Measurements from ENCODE around the gene PCSK5. TPM values are rescaled to one million over a fixed set of nuclear protein-coding genes. Genes with fewer than 3 reads are reported as not detected.

The PCSK5 gene
- total and polyA plus RNA-seq, 2 of the 8 experiments (the other 6 are each of a cell fraction or from before 2014, with no cell fraction given) = 5.5 to 10.7 TPM

- Histone ChIP-seq H3K27ac (ENCODE audit: low read depth, low read length) (no peak overlapping the region), H4K8ac (ENCODE audit: extremely low read depth, insufficient read depth, low read length) (no peak overlapping the region), H3K4ac (replicated peaks; ENCODE audit: insufficient read length, low read depth, low read length) (no peak overlapping the region), H3K14ac (ENCODE audit: insufficient read length) (no peak overlapping the region), H3K27me3 (replicated peaks in 1 of 4; ENCODE audit: control insufficient read depth in 3 of 4, extremely low read depth in 1 of 4, insufficient read depth in 3 of 4, low read length in 3 of 4) (no peaks in the 10 kb centered on the region), H3K9ac (replicated peaks in 1 of 4; ENCODE audit: extremely low read depth in 1 of 4, low read depth in 3 of 4, low read length in 3 of 4) (no peak overlapping the region), H3K56ac (replicated peaks; ENCODE audit: insufficient read length, low read depth, low read length) (no peak overlapping the region), H2AFZ (ENCODE audit: low read length) (no peak overlapping the region), H3K4me2 (ENCODE audit: insufficient read depth in 1 of 2, low read depth in 2 of 2, low read length in 2 of 2) (no peak overlapping the region), H2BK15ac (ENCODE audit: low read length) (no peak overlapping the region), H2BK120ac (replicated peaks; ENCODE audit: low read depth, low read length) (no peak overlapping the region), H3K79me1 (ENCODE audit: low read depth, low read length) (no peaks in the 10 kb centered on the region), H2BK12ac (ENCODE audit: low read depth, low read length) (no peak overlapping the region), H2BK20ac (ENCODE audit: low read length) (no peak overlapping the region), H4K20me1 (replicated peaks in 1 of 2; ENCODE audit: control insufficient read depth in 1 of 2, insufficient read depth in 2 of 2, low read length in 2 of 2) (no peaks in the 10 kb centered on the region), H3K9me3 (ENCODE audit: insufficient read depth in 2 of 2, low read depth in 1 of 2, low read length in 1 of 2) (no peaks in the 10 kb centered on the region), H3K23ac (ENCODE audit: insufficient read length) (no peak overlapping the region), H3K4me3 (ENCODE audit: extremely low read depth in 1 of 4, insufficient read depth in 2 of 4, low read depth in 3 of 4, low read length in 4 of 4) (no peak overlapping the region), H3K36me3 (ENCODE audit: control insufficient read depth in 2 of 4, insufficient read depth in 4 of 4, low read length in 3 of 4) (peaks cover 0 to 9% (median 2%) of the 10 kb centered on the region in 4 experiments; a peak in 3 of 8 replicates), H3K4me1 (replicated peaks in 1 of 4; ENCODE audit: control insufficient read depth in 3 of 4, insufficient read depth in 4 of 4, low read length in 3 of 4) (peaks cover 0 to 3% (median 0%) of the 10 kb centered on the region in 4 experiments; a peak in 2 of 7 replicates), H3K23me2 (ENCODE audit: low read depth, low read length) (no peaks in the 10 kb centered on the region), H4K5ac (ENCODE audit: insufficient read length, low read depth, low read length) (no peak overlapping the region), H3K79me2 (ENCODE audit: control insufficient read depth in 1 of 2, insufficient read depth in 2 of 2, low read length in 2 of 2) (no peaks in the 10 kb centered on the region), H2AK5ac (ENCODE audit: low read depth, low read length) (no peak overlapping the region), H3K18ac (ENCODE audit: extremely low read depth, low read length) (no peak overlapping the region), H4K91ac (replicated peaks; ENCODE audit: insufficient read length, low read length) (no peak overlapping the region), H2BK5ac (ENCODE audit: low read depth, low read length) (no peak overlapping the region)
- 89% methylated on average over 2 of the region's 2 CpGs; no CpG with 5 or more reads in 1 of the 2 experiments for WGBS, 2 experiments (ENCODE audit: extremely low coverage in 1 of 2, insufficient coverage in 1 of 2, insufficient read length in 1 of 2, insufficient replicate concordance in 2 of 2, low coverage in 1 of 2, low lambda C conversion rate in 2 of 2, missing lambda C conversion rate in 1 of 2)
- FAIRE-seq (no peak), DNase-seq (ENCODE audit: low read depth in 1 of 2, low spot score in 2 of 2) (no peak)
- ChIA-PET CTCF (ENCODE audit: partially characterized antibody) (interaction anchor here (1.8 kb wide), 1 partner anchor 17 kb away, joined by 3 read pairs; no protein-coding TSS in a partner anchor), POLR2A (ENCODE audit: partially characterized antibody) (no interaction called here)
- TF ChIP-seq EZH2 (IDR thresholded peaks at IDR 0.05; ENCODE audit: low read depth, low read length, severe bottlenecking) (no peak), RAD21 (IDR thresholded peaks at IDR 0.05 in 1 of 2, conservative IDR thresholded peaks at IDR 0.05 in 1 of 2; ENCODE audit: low read depth in 2 of 2, low read length in 2 of 2) (no peak), JUN (IDR thresholded peaks at IDR 0.05; ENCODE audit: low read depth, low read length) (no peak), KDM4A (IDR thresholded peaks at IDR 0.05; ENCODE audit: low read depth, low read length, severe bottlenecking) (no peak), YY1 (IDR thresholded peaks at IDR 0.05; ENCODE audit: low read depth, low read length) (no peak), CHD2 (IDR thresholded peaks at IDR 0.05; ENCODE audit: low read length) (no peak), CREB1 (IDR thresholded peaks at IDR 0.05) (no peak), TCF12 (IDR thresholded peaks at IDR 0.05; ENCODE audit: low read depth, low read length) (no peak), POLR2AphosphoS5 (IDR thresholded peaks at IDR 0.05; ENCODE audit: low read depth, low read length) (no peak), SP4 (IDR thresholded peaks at IDR 0.05; ENCODE audit: low read length) (no peak), SAP30 (IDR thresholded peaks at IDR 0.05; ENCODE audit: insufficient read depth, insufficient replicate concordance, low read length) (no peak), HDAC6 (IDR thresholded peaks at IDR 0.05; ENCODE audit: low read depth, low read length) (no peak), MAFK (IDR thresholded peaks at IDR 0.05; ENCODE audit: low read depth, low read length) (no peak), CHD1 (IDR thresholded peaks at IDR 0.05; ENCODE audit: low read depth, low read length) (no peak), HDAC2 (IDR thresholded peaks at IDR 0.05; ENCODE audit: borderline replicate concordance in 1 of 2, low read depth in 2 of 2, low read length in 2 of 2) (no peak)
Observed at GRCh38 chr9:76027861-76028260, 137.4 kb downstream of the PCSK5 start.
